ENCODE data around the gene RASEF. TPM values are rescaled to one million over a fixed set of nuclear protein-coding genes. Genes with fewer than 3 reads are reported as not detected.
A peak's percentile ranks its signal among the peaks of the same experiment; 100 is the strongest.

The RASEF gene
- total and polyA plus RNA-seq, 9 donors: 0.07 to 15.9 (median 1.0) TPM

DNA sequence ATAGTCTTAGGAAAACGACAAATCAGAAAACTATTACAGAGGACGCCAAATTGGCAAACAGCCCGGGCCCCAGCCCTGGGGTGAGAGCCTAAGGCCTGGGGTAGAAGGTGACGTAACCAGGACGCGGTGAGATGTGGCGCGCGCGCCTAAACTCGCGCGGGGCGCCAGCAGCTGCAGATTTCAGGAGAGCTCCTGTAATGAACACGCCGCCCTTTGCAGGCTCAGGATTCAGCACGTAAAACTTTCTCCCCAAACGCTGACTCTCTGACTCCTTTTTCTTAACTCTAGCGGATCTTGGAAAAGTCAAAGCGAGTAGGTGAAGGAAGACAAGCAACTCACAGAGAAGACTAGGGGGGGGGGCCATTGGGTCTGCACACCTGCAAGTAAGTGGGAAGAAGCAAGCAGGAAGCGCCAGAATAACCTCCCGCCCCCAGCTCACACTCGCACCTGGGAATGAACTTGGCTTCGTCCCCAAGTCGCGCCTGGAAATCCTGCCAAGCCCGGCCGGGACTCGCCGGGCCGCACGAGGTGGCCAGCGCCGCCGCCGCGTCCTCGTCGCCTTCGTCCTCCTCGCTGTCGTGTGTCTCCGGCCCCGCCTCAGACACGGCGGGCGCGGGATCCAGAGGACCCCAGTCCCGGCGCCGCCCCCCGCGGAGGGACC is 822 bp downstream of the RASEF start:
- DNase-seq: peak in 1 of 5 donors; percentile 34
- intact Hi-C loops (cut with DNase I): no loop called here
- 1% methylated on average over 36 to 53 of the region's 53 CpGs for WGBS, 3 donors
- H3K27ac ChIP-seq: no peak overlapping the region
- no peaks in the 10 kb centered on the region for H3K4me1 ChIP-seq (ENCODE audit: insufficient read depth)
- H3K4me3 ChIP-seq: peak overlapping the region; percentile 30
- no peaks in the 10 kb centered on the region for H3K36me3 ChIP-seq
- no peaks in the 10 kb centered on the region for H3K27me3 ChIP-seq
- H3K9me3 ChIP-seq: peaks cover 0 to 3% of the 10 kb centered on the region in 2 donors
- TF ChIP-seq, protein P1, sequence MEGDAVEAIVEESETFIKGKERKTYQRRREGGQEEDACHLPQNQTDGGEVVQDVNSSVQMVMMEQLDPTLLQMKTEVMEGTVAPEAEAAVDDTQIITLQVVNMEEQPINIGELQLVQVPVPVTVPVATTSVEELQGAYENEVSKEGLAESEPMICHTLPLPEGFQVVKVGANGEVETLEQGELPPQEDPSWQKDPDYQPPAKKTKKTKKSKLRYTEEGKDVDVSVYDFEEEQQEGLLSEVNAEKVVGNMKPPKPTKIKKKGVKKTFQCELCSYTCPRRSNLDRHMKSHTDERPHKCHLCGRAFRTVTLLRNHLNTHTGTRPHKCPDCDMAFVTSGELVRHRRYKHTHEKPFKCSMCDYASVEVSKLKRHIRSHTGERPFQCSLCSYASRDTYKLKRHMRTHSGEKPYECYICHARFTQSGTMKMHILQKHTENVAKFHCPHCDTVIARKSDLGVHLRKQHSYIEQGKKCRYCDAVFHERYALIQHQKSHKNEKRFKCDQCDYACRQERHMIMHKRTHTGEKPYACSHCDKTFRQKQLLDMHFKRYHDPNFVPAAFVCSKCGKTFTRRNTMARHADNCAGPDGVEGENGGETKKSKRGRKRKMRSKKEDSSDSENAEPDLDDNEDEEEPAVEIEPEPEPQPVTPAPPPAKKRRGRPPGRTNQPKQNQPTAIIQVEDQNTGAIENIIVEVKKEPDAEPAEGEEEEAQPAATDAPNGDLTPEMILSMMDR (IDR thresholded peaks at IDR 0.05): no peak
- TF ChIP-seq EP300 (IDR thresholded peaks at IDR 0.05): no peak
- no peak for TF ChIP-seq POLR2A (IDR thresholded peaks at IDR 0.05)

DNA sequence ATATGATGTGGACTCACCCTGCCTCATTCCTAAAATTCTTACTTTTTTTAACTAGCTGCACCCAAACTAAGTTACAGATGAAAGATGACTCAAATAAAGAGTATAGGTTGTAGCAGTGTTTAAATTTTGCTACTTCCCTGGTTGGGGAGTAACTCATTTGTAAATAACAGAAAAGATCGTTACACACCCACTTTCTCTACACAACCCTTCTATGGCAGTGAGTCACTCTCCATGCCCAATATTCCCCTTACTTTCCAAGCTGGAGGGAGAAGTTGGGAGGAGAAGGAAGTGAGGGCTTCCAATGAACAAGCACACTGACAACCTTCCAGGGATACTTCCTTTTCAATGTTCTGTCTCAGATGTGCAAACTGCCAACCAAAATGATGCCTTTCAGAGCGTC is 1.9 kb downstream of the RASEF start:
- Histone ChIP-seq H3K27ac (no peak overlapping the region), H3K36me3 (no peaks in the 10 kb centered on the region), H3K4me1 (ENCODE audit: insufficient read depth) (no peaks in the 10 kb centered on the region), H3K4me3 (no peak overlapping the region), H3K27me3 (no peaks in the 10 kb centered on the region), H3K9me3 (peaks cover 0 to 3% of the 10 kb centered on the region in 2 donors)
- no peak for TF ChIP-seq EP300 (IDR thresholded peaks at IDR 0.05)
- TF ChIP-seq POLR2A (IDR thresholded peaks at IDR 0.05): no peak
- TF ChIP-seq, protein P1 (IDR thresholded peaks at IDR 0.05): no peak
- intact Hi-C loops (cut with DNase I): no loop called here
- WGBS, 3 donors: 74 to 84% (median 76%) methylated on average over 2 of the region's 2 CpGs
- DNase-seq: no peak

DNA sequence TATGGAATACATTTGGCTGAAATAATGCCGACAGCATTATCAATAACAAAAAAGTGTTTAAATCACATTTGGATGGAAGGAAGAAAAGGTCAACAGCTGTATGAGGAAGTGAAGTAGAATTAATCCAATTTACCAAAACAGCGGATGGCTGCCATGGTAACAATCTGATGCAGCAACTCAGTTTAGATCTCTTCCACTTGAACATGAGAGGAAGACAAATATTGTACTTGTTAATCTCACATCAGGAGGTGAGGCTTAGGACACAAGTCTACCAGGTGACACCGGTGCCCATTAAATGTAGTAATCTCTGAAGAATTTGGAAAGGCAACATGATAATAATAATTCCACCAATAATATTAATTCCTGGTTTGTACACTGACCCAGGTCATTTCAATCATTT is 2.4 kb downstream of the RASEF start:
- no peak for DNase-seq
- Histone ChIP-seq H3K36me3 (no peaks in the 10 kb centered on the region), H3K9me3 (peaks cover 0 to under 1% of the 10 kb centered on the region in 2 donors), H3K4me1 (ENCODE audit: insufficient read depth) (no peaks in the 10 kb centered on the region), H3K27ac (no peak overlapping the region), H3K4me3 (no peak overlapping the region), H3K27me3 (no peaks in the 10 kb centered on the region)
- 93 to 96% (median 93%) methylated on average over 3 of the region's 3 CpGs for WGBS, 3 donors
- no peak for TF ChIP-seq POLR2A (IDR thresholded peaks at IDR 0.05)
- no peak for TF ChIP-seq EP300 (IDR thresholded peaks at IDR 0.05)
- TF ChIP-seq, protein P1 (IDR thresholded peaks at IDR 0.05): no peak
- intact Hi-C loops (cut with DNase I): no loop called here

DNA sequence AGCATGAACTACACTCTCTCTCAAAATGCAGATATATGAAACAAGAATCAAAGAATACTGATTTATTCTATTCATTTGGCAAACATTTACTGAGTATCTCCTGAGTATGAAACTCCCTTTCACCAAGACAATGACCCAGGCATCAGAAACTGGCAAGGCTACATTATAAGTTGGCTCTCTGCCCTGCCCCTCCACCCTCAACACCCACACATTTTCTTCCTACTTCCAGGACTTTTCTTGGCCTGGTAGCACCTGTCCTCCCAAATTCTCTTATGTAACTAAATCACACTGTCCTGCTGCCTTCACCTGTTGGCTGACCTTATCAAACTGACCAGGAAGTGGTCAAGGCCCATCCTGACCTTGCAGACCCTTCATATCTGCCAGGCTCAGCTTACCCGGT is 3.5 kb downstream of the RASEF start:
- no peak overlapping the region for H3K4me3 ChIP-seq
- intact Hi-C loops (cut with DNase I): no loop called here

DNA sequence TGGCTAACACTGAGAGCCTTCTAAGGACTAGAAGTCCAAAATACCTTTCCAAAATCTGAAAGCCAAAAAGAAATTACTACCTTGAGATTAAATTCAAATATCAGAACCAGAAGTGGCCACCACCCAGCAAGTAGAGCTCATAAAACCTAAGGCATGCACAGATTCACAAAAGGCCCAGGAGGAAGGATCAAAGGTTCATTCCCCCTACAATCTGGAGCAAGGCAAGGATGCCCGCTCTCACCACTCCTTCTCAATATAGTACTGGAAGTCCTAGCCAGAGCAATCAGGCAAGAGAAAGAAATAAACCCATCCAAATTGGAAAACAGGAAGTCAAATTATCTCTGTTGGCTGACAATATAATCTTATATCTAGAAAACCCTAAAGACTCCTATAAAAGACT is 6.0 kb downstream of the RASEF start:
- no peak overlapping the region for H3K27ac ChIP-seq
- DNase-seq: no peak
- intact Hi-C loops (cut with DNase I): no loop called here
- WGBS, 3 donors: 88 to 97% (median 91%) methylated on average over 1 of the region's 1 CpG
- TF ChIP-seq, protein P1 (IDR thresholded peaks at IDR 0.05): no peak
- TF ChIP-seq EP300 (IDR thresholded peaks at IDR 0.05) (no peak), POLR2A (IDR thresholded peaks at IDR 0.05) (no peak)
- no peak overlapping the region for H3K4me3 ChIP-seq
- H3K4me1 ChIP-seq (ENCODE audit: insufficient read depth): no peaks in the 10 kb centered on the region
- no peaks in the 10 kb centered on the region for H3K9me3 ChIP-seq
- no peaks in the 10 kb centered on the region for H3K27me3 ChIP-seq
- H3K36me3 ChIP-seq: no peaks in the 10 kb centered on the region

More for the DNA sequence above, 3.5 kb downstream of the RASEF start:
- no peak for TF ChIP-seq POLR2A (IDR thresholded peaks at IDR 0.05)
- Histone ChIP-seq H3K27me3 (no peaks in the 10 kb centered on the region), H3K36me3 (no peaks in the 10 kb centered on the region), H3K4me1 (ENCODE audit: insufficient read depth) (no peaks in the 10 kb centered on the region), H3K9me3 (no peaks in the 10 kb centered on the region), H3K27ac (no peak overlapping the region)
- 78 to 87% (median 81%) methylated on average over 1 of the region's 1 CpG for WGBS, 3 donors
- no peak for DNase-seq
